Calu3 (cell line): ENCODE results near the gene MRFAP1. TPM values are rescaled to one million over a fixed set of nuclear protein-coding genes. Genes with fewer than 3 reads are reported as not detected.
"Not testable (repeated sequence)": the region's sequence is repeated elsewhere in the genome, so short reads cannot be mapped to it uniquely, and the experiment has no call there.

Experiments
- BruUV-seq: library from RNA; stranded (reverse); fragments of 400-500 nt; replicated peaks from 2 replicates; lab custom pipeline; 2021; lab: Mats Ljungman, UMichigan
- CTCF ChIA-PET: fragments of 300-600 bp; sonication (Branson Sonifier 250); formaldehyde crosslinking; loops from one replicate; lab custom pipeline; 2022; ENCODE audit warnings: antibody characterized with exemption; lab: Charles Lee
- DNase-seq: peaks from one replicate; pipeline ENCODE4 v3.0.0; 2022
- H3K27ac Mint-ChIP-seq: one replicate; pipeline ENCODE4 v1.8.0; 2022; ENCODE audit warnings: mixed read lengths; ENCODE audit not compliant: unreplicated experiment
- H3K27me3 Mint-ChIP-seq: one replicate; pipeline ENCODE4 v1.8.0; 2022; ENCODE audit warnings: mixed read lengths; ENCODE audit not compliant: unreplicated experiment
- H3K36me3 Mint-ChIP-seq: one replicate; pipeline ENCODE4 v1.8.0; 2022; ENCODE audit warnings: mild to moderate bottlenecking, moderate library complexity, mixed read lengths; ENCODE audit not compliant: insufficient read depth, unreplicated experiment
- H3K4me1 Mint-ChIP-seq: one replicate; pipeline ENCODE4 v1.8.0; 2022; ENCODE audit warnings: mild to moderate bottlenecking, low read depth, mixed read lengths; ENCODE audit not compliant: unreplicated experiment
- H3K4me3 Mint-ChIP-seq: one replicate; pipeline ENCODE4 v1.8.0; 2022; ENCODE audit warnings: mild to moderate bottlenecking, low read depth, moderate library complexity, mixed read lengths; ENCODE audit not compliant: unreplicated experiment
- H3K9me3 Mint-ChIP-seq: one replicate; pipeline ENCODE4 v1.8.0; 2022; ENCODE audit warnings: low read depth, mixed read lengths; ENCODE audit not compliant: unreplicated experiment
- intact Hi-C: fragments of 100-400 bp; cut with micrococcal nuclease; formaldehyde crosslinking; loops from one replicate; pipeline ENCODE4 v1.10.0; 2022; ENCODE audit not compliant: unreplicated experiment
- total RNA-seq: library from RNA; stranded (reverse); gene quantifications from 2 replicates; pipeline ENCODE4 v1.2.3, GENCODE V29; 2022
- TF ChIP-seq, protein P1 (sequence below): fragments of 200-600 bp; IDR thresholded peaks from one replicate; pipeline ENCODE4 v1.8.0; 2022; ENCODE audit warnings: antibody characterized with exemption; ENCODE audit not compliant: unreplicated experiment

Gene MRFAP1
- total RNA-seq, 1 experiment from 2014 or later: 151 TPM

DNA sequence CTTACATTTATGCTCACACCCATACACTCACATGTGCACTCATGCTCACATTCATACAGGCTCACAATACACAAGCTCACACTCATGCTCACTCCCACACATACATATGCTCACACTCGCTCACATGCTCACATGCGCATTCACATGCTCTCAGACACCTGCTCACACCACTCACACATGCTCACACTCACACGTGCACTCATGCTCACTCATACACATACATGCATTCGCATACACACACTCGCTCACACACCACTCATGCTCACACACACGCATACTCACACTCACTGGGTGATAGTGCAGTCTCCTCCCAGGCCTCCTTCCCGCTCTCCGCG is 24.8 kb downstream of the MRFAP1 start:
- intact Hi-C loops: loop anchor here (10.0 kb wide), 1 partner anchor 120 kb away; no protein-coding TSS in a partner anchor
- peaks cover 35% of the 10 kb centered on the region for H3K27me3 Mint-ChIP-seq
- no peaks in the 10 kb centered on the region for H3K4me1 Mint-ChIP-seq
- DNase-seq: no peak
- no peaks in the 10 kb centered on the region for H3K9me3 Mint-ChIP-seq
- CTCF ChIA-PET: no interaction called here
- TF ChIP-seq, protein P1, sequence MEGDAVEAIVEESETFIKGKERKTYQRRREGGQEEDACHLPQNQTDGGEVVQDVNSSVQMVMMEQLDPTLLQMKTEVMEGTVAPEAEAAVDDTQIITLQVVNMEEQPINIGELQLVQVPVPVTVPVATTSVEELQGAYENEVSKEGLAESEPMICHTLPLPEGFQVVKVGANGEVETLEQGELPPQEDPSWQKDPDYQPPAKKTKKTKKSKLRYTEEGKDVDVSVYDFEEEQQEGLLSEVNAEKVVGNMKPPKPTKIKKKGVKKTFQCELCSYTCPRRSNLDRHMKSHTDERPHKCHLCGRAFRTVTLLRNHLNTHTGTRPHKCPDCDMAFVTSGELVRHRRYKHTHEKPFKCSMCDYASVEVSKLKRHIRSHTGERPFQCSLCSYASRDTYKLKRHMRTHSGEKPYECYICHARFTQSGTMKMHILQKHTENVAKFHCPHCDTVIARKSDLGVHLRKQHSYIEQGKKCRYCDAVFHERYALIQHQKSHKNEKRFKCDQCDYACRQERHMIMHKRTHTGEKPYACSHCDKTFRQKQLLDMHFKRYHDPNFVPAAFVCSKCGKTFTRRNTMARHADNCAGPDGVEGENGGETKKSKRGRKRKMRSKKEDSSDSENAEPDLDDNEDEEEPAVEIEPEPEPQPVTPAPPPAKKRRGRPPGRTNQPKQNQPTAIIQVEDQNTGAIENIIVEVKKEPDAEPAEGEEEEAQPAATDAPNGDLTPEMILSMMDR: no peak
- H3K27ac Mint-ChIP-seq: no peak overlapping the region
- H3K4me3 Mint-ChIP-seq: no peak overlapping the region
- no TSS peak for BruUV-seq
- H3K36me3 Mint-ChIP-seq: no peaks in the 10 kb centered on the region

DNA sequence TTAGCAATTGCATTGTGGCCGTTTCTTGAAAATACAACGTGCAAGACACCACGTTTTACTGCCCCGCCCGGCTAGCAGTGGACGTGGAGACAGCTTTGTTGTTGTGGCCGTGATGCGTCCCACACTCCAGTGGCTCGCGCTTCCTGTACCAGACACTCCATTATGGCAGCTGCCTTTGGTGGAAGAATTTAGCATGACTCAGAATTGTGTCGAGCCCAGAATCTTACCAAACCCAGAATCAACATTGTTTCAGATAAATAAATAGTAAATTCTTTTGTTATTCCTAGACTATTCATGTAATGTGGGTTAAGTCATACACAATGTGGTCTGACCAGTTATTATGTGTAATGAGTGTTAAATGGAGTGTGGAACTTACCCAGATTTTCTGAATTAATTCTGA is 27.9 kb downstream of the MRFAP1 start:
- intact Hi-C loops: loop anchor here (10.0 kb wide), 1 partner anchor 124 kb away; no protein-coding TSS in a partner anchor
- DNase-seq: no peak
- Mint-ChIP-seq H3K9me3 (no peaks in the 10 kb centered on the region), H3K27ac (no peak overlapping the region), H3K4me3 (no peak overlapping the region), H3K4me1 (no peaks in the 10 kb centered on the region), H3K36me3 (peaks cover 3% of the 10 kb centered on the region), H3K27me3 (peaks cover 4% of the 10 kb centered on the region)
- CTCF ChIA-PET: no interaction called here
- BruUV-seq: no TSS peak
- TF ChIP-seq, protein P1: no peak

DNA sequence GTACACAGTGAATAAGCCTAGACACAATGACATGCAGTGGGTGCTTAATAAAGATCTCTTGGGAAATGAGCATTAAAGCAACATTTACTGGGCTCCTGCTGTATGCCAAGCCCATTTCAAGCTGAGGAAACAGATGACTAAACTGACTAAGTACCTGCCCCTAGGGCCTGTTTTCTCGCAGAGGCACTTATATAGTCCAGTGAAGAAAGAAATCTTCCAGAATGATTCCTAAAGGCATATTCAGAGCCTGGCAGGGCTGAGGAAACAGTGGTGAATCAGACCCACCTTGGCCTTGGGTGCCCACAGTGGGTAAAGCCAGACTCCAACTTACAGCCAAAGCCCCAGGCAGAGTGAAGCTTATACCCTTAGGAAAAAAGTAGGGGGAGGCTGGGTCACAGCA is 31.2 kb downstream of the MRFAP1 start:
- Mint-ChIP-seq H3K4me1 (peaks cover 18% of the 10 kb centered on the region), H3K4me3 (no peak overlapping the region), H3K9me3 (no peaks in the 10 kb centered on the region), H3K36me3 (peaks cover 32% of the 10 kb centered on the region), H3K27me3 (no peaks in the 10 kb centered on the region), H3K27ac (no peak overlapping the region)
- TF ChIP-seq, protein P1: no peak
- CTCF ChIA-PET: no interaction called here
- intact Hi-C loops: no loop called here
- DNase-seq: no peak
- no TSS peak for BruUV-seq

DNA sequence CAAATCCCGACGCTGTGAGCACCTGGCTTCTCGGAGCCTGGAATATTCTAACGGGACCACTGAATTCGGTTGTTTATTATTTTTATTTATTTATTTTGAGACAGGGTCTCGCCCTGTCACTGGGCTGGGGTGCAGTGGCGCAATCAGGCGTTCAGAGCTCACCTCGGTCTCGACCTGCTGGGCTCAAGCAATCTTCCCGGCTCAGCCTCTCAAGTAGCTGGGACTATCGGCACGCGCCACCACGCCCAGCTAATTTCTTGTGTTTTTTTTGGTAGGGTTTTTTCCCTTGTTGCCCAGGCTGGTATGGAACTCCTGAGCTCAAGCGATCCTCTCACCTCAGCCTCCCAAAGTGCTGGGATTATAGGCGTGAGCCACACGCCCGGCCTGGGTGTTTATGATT is 31.6 kb downstream of the MRFAP1 start:
- intact Hi-C loops: no loop called here
- Mint-ChIP-seq H3K36me3 (peaks cover 37% of the 10 kb centered on the region), H3K27ac (no peak overlapping the region), H3K9me3 (no peaks in the 10 kb centered on the region), H3K27me3 (no peaks in the 10 kb centered on the region), H3K4me3 (no peak overlapping the region), H3K4me1 (peaks cover 23% of the 10 kb centered on the region)
- TF ChIP-seq, protein P1: no peak
- no peak for DNase-seq
- CTCF ChIA-PET: no interaction called here
- BruUV-seq: no TSS peak

DNA sequence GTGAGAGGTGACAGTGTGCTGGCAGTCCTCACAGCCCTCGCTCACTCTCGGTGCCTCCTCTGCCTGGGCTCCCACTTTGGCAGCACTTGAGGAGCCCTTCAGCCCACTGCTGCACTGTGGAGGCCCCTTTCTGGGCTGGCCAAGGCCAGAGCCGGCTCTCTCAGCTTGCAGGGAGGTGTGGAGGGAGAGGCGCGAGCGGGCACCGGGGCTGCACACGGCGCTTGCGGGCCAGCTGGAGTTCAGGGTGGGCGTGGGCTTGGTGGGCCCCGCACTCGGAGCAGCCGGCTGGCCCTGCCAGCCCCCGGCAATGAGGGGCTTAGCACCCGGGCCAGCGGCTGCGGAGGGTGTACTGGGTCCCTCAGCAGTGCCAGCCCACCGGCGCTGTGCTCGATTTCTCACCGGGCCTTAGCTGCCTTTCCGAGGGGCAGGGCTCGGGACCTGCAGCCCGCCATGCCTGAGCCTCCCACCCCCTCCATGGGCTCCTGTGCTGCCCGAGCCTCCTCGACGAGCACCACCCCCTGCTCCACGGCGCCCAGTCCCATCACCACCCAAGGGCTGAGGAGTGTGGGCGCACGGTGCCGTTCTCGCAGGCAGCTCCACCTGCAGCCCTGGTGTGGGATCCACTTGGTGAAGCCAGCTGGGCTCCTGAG is 32.2 kb downstream of the MRFAP1 start:
- H3K4me1 Mint-ChIP-seq: peaks cover 23% of the 10 kb centered on the region
- H3K27me3 Mint-ChIP-seq, H3K27ac Mint-ChIP-seq, intact Hi-C loops, H3K9me3 Mint-ChIP-seq, CTCF ChIA-PET, BruUV-seq, H3K4me3 Mint-ChIP-seq, DNase-seq: not testable (repeated sequence)
- H3K36me3 Mint-ChIP-seq: peaks cover 39% of the 10 kb centered on the region

DNA sequence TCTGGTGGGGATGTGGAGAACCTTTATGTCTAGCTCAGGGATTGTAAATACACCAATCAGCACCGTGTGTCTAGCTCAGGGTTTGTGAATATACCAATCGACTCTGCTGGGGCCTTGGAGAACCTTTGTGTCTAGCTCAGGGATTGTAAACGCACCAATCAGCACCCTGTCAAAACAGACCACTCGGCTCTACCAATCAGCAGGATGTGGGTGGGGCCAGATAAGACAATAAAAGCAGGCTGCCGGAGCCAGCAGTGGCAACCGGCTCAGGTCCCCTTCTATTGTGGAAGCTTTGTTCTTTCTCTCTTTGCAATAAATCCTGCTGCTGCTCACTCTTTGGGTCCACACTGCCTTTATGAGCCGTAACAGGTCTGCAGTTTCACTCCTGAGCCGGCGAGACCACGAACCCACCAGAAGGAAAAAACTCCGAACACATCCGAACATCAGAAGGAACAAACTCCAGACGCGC is 32.7 kb downstream of the MRFAP1 start:
- Mint-ChIP-seq H3K36me3 (peaks cover 39% of the 10 kb centered on the region), H3K4me3 (peak overlapping the region; percentile 87), H3K4me1 (peaks cover 23% of the 10 kb centered on the region), H3K27ac (peak overlapping the region; percentile 47)
- CTCF ChIA-PET, H3K9me3 Mint-ChIP-seq, DNase-seq, H3K27me3 Mint-ChIP-seq, intact Hi-C loops: not testable (repeated sequence)
- TSS peak; percentile 85 for BruUV-seq
